ENCODE measurements around the gene APC. TPM values are rescaled to one million over a fixed set of nuclear protein-coding genes. Genes with fewer than 3 reads are reported as not detected.

APC gene
- total RNA-seq, 6 experiments from 2014 or later: 12.4 to 34.5 (median 16.9) TPM

DNA sequence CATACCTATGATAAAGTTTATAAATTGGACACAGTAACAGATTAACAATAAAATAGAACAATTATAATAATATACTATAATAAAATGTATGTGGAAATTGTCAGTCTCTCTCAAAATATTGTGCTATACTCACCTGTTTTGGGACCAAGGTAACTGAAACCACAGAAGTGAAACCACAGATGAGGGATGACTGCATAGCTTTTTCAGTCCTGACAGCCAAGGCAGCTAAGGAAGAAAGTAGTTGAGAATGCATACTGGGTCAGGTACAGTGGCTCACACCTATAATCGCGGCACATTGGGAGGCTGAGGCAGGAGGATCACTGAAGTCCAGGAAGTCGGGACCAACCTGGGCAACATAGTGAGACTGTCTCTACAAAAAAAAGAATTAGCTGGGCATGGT is 132.3 kb downstream of the APC start:
- Histone ChIP-seq H3K4me1 (no peaks in the 10 kb centered on the region), H3K9me3 (no peaks in the 10 kb centered on the region), H3K4me3 (no peak overlapping the region), H3K27ac (no peak overlapping the region), H3K27me3 (no peaks in the 10 kb centered on the region), H3K36me3 (peaks cover 2 to 52% (median 12%) of the 10 kb centered on the region in 4 donors)
- no peak for TF ChIP-seq POLR2A (IDR thresholded peaks at IDR 0.05)
- TF ChIP-seq, protein P1, sequence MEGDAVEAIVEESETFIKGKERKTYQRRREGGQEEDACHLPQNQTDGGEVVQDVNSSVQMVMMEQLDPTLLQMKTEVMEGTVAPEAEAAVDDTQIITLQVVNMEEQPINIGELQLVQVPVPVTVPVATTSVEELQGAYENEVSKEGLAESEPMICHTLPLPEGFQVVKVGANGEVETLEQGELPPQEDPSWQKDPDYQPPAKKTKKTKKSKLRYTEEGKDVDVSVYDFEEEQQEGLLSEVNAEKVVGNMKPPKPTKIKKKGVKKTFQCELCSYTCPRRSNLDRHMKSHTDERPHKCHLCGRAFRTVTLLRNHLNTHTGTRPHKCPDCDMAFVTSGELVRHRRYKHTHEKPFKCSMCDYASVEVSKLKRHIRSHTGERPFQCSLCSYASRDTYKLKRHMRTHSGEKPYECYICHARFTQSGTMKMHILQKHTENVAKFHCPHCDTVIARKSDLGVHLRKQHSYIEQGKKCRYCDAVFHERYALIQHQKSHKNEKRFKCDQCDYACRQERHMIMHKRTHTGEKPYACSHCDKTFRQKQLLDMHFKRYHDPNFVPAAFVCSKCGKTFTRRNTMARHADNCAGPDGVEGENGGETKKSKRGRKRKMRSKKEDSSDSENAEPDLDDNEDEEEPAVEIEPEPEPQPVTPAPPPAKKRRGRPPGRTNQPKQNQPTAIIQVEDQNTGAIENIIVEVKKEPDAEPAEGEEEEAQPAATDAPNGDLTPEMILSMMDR (IDR thresholded peaks at IDR 0.05): no peak
- no peak for DNase-seq
- intact Hi-C loops (cut with DNase I): no loop called here
- no peak for ATAC-seq
- 100% methylated on average over 3 of the region's 3 CpGs for WGBS (ENCODE audit: insufficient coverage, low coverage, low lambda C conversion rate, missing lambda C conversion rate)

DNA sequence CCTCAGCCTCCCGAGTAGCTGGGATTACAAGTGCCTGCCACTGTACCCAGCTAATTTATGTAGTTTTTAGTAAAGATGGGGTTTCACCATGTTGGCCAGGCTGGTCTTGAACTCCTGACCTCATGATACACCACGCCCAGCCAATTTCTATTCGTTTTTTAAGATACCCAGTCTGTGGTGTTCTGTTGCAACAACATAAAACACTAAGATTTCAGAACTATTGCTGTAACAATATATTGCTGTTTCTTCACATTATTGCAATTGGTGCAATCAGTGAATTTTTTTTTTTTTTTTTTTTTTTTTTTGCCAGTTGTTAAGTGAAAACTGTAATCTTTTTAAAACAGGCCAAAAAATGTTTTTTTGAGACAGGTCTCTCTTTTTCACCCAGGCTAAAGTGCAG is 133.3 kb downstream of the APC start:
- ATAC-seq: no peak
- no peaks in the 10 kb centered on the region for H3K4me1 ChIP-seq
- H3K27me3 ChIP-seq: no peaks in the 10 kb centered on the region
- no peaks in the 10 kb centered on the region for H3K9me3 ChIP-seq
- intact Hi-C loops (cut with DNase I): no loop called here
- TF ChIP-seq, protein P1 (IDR thresholded peaks at IDR 0.05): no peak
- no peak for TF ChIP-seq POLR2A (IDR thresholded peaks at IDR 0.05)
- no peak overlapping the region for H3K27ac ChIP-seq
- peaks cover 2 to 45% (median 7%) of the 10 kb centered on the region in 4 donors for H3K36me3 ChIP-seq
- H3K4me3 ChIP-seq: no peak overlapping the region
- WGBS (ENCODE audit: insufficient coverage, low coverage, low lambda C conversion rate, missing lambda C conversion rate): 61% methylated on average over 3 of the region's 3 CpGs
- no peak for DNase-seq

DNA sequence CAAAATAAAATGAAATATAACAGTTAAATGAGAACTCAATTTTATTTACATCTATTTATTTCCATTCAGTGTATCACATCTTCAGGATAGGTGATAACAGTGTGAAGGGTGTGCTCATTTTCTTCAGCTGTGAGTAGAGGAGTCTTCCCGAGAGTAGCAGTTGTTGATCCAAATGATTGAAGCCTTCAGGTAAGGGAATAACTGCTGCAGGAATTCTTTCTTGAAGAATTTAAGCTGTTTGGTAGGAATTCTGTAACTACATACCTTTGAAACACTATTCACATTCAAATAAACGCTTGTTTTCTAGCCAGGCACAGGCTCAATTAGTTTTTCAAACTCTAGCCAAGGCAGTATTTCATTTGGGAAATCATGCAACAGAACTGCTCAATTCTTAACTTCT is 138.7 kb downstream of the APC start:
- ATAC-seq (no peak), DNase-seq (no peak)
- Histone ChIP-seq H3K36me3 (peaks cover 0 to 26% (median 13%) of the 10 kb centered on the region in 4 donors), H3K27ac (no peak overlapping the region), H3K4me3 (no peak overlapping the region), H3K27me3 (no peaks in the 10 kb centered on the region), H3K4me1 (peaks cover 0 to 2% (median 0%) of the 10 kb centered on the region in 4 donors), H3K9me3 (no peaks in the 10 kb centered on the region)
- TF ChIP-seq, protein P1 (IDR thresholded peaks at IDR 0.05): no peak
- no peak for TF ChIP-seq POLR2A (IDR thresholded peaks at IDR 0.05)
- intact Hi-C loops (cut with DNase I): no loop called here
- 71% methylated on average over 2 of the region's 2 CpGs for WGBS (ENCODE audit: insufficient coverage, low coverage, low lambda C conversion rate, missing lambda C conversion rate)

DNA sequence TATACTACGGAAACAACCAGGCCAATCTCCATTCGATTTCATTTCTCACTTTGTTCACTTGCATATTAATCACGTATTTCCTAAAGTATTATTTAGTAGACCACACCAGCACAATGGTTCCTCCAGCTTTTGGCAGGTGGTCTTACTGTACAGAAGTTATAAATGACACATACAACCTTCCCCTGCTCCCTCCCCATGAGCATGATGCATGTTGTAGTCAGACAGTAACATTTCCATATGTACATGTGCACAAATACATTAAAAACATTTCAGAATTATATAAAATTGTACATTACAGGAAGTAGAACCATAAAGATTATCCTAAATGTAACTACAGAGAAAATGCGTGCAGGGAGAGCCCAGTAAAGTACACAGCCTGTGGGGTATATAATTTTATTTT is 140.4 kb downstream of the APC start:
- intact Hi-C loops (cut with DNase I): no loop called here
- WGBS (ENCODE audit: insufficient coverage, low coverage, low lambda C conversion rate, missing lambda C conversion rate): 63% methylated on average over 4 of the region's 4 CpGs
- no peak overlapping the region for H3K27ac ChIP-seq
- no peak overlapping the region for H3K4me3 ChIP-seq
- DNase-seq (no peak), ATAC-seq (no peak)
- peaks cover 0 to 35% (median 13%) of the 10 kb centered on the region in 4 donors for H3K36me3 ChIP-seq
- H3K9me3 ChIP-seq: no peaks in the 10 kb centered on the region
- TF ChIP-seq, protein P1 (IDR thresholded peaks at IDR 0.05): no peak
- TF ChIP-seq POLR2A (IDR thresholded peaks at IDR 0.05): no peak
- peaks cover 0 to 2% (median 0%) of the 10 kb centered on the region in 4 donors for H3K4me1 ChIP-seq
- no peaks in the 10 kb centered on the region for H3K27me3 ChIP-seq

DNA sequence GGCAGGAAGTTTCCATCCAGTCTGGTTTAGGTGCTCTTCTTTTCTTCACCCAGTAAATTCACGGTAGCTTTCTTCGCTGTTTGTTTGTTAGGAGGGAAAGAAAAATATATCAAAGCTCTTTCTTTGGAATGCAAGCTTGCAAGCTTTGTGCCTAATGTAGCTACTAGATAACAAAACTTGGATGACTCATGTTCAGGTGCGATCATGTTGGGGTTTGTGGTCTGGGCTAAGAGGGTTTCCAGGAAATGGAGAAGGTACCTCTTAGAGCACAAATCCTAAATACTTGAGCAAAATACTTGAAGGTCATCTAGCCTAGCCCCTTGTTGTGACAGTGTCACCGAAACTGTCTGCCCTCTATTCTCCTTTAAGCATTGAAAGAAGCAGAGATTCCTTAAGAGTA is 141.1 kb downstream of the APC start:
- Histone ChIP-seq H3K27ac (no peak overlapping the region), H3K4me3 (no peak overlapping the region), H3K9me3 (no peaks in the 10 kb centered on the region), H3K4me1 (peaks cover 0 to 2% (median 0%) of the 10 kb centered on the region in 4 donors), H3K27me3 (no peaks in the 10 kb centered on the region), H3K36me3 (peaks cover 0 to 35% (median 13%) of the 10 kb centered on the region in 4 donors)
- intact Hi-C loops (cut with DNase I): no loop called here
- TF ChIP-seq, protein P1 (IDR thresholded peaks at IDR 0.05): no peak
- no peak for TF ChIP-seq POLR2A (IDR thresholded peaks at IDR 0.05)
- no peak for ATAC-seq
- no peak for DNase-seq
- 66% methylated on average over 3 of the region's 4 CpGs for WGBS (ENCODE audit: insufficient coverage, low coverage, low lambda C conversion rate, missing lambda C conversion rate)

Data from right lobe of liver (tissue), 6 donors.